T-helper 9 cell (primary cell): ENCODE measurements around the gene BABAM2.

Source experiments
- DNase-seq: peaks from one replicate; pipeline ENCODE4 v3.0.0-alpha.2; 2020

Gene BABAM2

DNA sequence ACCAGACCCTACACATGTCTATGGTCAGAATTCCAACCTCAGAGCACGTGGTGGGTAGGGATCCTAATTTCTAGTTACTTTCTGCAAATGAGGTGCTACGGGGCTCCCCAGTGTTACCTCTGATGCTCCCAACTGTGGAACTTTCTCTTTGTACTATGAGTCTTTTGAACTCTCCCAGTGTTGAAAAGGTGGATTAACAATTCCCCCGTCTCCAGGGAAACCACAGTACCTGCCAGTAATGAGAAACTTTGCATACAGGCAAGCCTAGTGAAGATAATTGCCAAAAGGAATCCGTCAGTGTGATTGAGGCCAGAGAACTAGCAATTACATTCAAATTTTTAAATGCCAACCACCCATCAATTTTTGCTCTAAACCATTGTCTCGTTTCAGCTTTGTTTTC, 373.2 kb downstream of the BABAM2 start:
- no peak for DNase-seq

DNA sequence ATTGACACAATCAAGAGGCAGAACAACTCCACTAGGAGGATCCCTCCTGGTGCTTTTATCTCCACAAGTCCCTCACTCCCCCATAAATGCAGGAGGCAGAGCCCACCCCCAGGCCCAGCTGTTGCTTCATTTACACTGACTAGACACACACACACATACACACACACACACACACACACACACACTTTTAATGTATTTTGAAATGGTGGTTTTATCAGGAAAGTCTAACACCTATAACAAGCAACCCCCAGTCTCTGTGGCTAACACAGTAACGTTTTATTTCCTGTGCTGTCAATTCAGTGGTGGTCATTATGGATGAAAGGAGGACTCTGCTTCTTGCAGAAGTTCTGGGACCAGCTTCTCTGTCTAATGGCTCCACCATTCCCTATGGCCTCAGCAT, 376.8 kb downstream of the BABAM2 start:
- DNase-seq: no peak

- DNase-seq: no peak
Measured at GRCh38 chr2:28268386-28268785, 377.9 kb downstream of the BABAM2 start.

GRCh38 chr2:28269019-28269784, 378.7 kb downstream of the BABAM2 start:
- DNase-seq: no peak

- DNase-seq: no peak
Measured at GRCh38 chr2:28270456-28271152, 380.1 kb downstream of the BABAM2 start.

DNA sequence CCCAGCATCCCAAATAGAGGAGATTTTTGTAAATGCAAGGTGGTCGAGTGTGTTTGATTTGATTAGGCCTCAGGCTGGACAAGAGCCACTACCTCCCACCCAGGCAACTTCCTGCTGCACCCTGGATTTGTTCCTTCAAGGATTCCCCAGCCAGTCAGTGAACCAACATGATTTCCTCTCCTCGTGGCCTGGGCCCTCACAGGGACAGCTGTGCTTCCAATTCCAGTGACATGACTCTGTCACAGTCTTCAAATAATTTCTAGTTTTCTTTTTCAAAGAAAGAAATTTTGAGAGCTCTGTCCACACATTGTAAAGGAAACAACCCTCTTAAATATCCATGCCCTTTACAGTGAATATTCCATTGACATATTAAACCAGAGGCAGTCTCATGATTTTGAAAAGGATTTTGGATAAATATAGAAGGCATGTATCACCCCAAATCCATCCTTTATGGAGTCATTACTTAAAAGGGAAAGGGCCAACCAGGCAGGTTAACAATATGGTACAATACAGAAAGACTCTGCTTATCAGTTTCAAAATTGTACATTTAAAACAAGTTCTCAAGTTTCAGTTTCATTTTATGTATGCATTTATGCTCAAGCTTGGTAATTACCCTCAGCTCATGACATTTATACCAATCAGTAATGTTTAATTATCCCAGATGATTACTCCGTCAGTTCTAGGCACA, 380.8 kb downstream of the BABAM2 start:
- DNase-seq: no peak

DNA sequence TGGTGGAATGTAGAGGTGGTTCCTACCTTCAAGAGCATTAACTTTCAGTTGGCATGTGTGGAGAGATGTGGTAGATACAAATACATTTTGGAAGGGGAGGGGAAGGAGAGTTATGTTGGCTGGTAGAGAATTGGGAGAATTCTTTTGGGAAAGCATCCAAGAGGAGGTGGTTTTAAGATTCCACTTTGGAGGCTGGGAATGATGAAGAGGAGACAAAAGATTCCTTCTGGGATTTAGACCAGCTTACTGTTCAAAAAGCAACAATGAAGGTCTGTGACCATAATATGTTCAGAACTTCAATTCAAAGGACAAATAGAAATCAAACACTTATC, 381.4 kb downstream of the BABAM2 start:
- no peak for DNase-seq

- DNase-seq: no peak
Measured at GRCh38 chr2:28273751-28274150, 383.2 kb downstream of the BABAM2 start.

- no peak for DNase-seq
Measured at GRCh38 chr2:28274911-28275685, 384.6 kb downstream of the BABAM2 start.

DNA sequence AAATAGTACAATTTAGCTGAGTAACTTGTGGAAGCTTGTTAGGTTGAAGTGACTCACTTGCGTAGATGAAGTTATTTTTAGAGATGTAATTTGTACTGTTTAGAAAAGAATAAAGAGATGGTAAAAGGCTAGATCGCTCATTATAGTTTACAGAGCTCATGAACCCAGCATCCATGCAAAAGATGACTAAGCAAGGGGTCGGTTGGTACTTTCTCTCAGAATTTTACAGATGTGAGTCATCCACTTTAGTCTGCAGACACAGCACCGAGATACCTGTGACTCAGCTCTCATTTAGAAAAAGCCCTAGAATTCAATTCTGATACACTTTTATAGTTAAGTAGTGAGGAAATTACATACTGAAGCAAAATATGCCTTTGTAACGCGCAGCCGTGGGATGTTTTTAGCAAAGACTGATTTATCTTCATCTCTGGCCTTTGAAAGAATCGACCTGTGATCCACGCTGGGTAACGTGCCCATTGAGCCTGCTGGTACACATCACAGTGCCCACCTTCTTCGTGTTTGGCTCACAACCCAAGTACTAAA, 385.6 kb downstream of the BABAM2 start:
- no peak for DNase-seq

GRCh38 chr2:28276807-28277206, 386.3 kb downstream of the BABAM2 start:
- no peak for DNase-seq

GRCh38 chr2:28277466-28277865, 386.9 kb downstream of the BABAM2 start:
- DNase-seq: no peak

GRCh38 chr2:28279371-28279770, 388.8 kb downstream of the BABAM2 start:
- no peak for DNase-seq

- DNase-seq: no peak
Measured at GRCh38 chr2:28280619-28281018, 390.1 kb downstream of the BABAM2 start.

GRCh38 chr2:28281739-28282138, 391.2 kb downstream of the BABAM2 start:
- DNase-seq: no peak

DNA sequence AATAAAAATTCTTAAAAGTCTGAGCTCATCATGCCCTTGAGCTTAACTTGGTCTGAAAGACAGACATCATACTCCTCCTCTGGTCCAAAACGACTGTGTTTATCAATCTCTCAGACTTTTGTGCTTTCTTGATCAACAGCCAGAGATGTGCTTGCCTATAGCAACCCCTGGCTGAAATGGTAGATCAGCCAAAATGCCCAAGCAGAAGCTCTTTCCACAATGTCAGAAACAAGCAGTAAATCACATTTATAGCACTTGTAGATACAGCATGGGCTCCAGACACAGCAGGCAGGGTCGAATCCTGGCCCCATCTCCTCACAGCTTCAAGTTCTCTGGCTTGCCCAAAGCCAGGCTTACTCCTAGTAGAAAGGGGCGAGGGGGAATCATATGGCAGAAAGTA, 391.7 kb downstream of the BABAM2 start:
- no peak for DNase-seq

DNA sequence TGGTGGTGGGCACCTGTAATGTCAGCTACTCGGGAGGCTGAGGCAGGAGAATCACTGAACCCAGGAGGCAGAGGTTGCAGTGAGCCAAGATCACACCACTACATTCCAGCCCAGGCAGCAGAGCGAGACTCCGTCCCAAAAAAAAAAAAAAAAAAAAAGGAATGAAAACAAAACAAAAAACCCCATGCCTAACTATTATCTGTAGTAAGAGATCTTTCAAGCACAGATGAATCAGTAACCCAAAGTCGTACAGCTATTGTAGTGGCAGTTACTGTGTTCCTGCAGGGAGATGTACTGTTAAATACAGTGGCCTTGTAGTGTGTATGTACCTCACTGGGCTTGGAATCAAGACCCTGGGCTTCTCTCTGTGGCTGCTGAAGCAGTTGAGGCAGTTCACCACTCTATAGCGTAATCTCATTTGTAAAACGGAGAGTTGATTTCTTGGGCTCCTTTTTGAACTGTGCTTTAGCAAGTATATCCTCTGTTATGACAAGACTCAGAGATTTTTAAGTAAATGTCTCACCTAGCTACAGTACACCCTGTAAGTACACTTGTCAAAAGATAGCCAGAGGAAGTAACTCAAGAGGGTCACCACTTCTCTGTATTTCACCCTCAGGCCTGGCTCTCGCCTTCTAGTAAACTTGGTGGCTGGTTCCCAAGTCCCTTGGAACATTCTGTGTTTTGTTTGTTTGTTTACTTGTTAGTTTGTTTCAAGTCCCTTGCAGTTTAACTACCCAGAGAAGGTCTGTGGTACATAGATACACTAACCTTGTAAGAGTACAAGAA, 392.5 kb downstream of the BABAM2 start:
- DNase-seq: no peak

DNA sequence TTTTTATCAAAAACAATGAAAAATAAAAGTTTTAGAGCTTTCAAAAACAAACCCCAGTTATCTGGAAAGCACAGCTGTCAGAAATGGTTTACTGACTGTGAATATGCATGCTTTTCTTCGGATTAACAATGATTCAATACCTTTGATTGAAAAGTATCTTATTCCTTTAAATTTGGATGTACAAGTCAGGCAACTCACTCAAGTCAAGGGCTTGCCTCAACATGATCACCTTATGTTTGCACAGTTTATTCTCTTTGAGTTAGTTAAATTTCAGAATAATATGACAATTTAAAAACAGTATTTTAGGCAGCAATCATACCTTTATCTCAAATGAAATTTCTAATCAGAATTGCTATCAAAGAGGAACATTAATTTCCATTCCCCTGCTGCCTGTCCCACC, 393.3 kb downstream of the BABAM2 start:
- no peak for DNase-seq

DNA sequence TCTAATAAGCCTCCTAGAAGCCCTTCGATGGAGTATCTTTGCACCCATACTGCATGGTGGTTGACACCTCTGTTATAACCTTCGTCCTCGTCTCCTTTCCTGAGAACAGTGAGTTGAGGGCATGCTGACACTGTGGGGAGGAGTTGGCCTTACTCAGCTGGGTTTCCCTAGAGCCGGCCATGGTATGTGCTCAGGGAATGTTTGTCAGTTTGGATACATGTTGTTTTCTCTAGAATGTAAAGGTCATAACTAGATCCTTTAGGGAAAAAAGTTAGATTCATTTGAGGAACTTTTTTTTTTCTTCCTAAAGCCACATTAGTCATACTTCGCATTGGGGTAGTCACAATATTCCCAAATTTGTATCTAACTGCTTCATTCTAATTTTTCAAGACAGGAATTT, 396.1 kb downstream of the BABAM2 start:
- no peak for DNase-seq

- no peak for DNase-seq
Measured at GRCh38 chr2:28287256-28287915, 396.9 kb downstream of the BABAM2 start.

- DNase-seq: no peak
Measured at GRCh38 chr2:28288620-28289019, 398.1 kb downstream of the BABAM2 start.
